Measurements from ENCODE around the gene NDUFS8. TPM values are rescaled to one million over a fixed set of nuclear protein-coding genes. Genes with fewer than 3 reads are reported as not detected.

NDUFS8 gene
- total RNA-seq, 1 experiment from 2014 or later = 167 TPM

DNA sequence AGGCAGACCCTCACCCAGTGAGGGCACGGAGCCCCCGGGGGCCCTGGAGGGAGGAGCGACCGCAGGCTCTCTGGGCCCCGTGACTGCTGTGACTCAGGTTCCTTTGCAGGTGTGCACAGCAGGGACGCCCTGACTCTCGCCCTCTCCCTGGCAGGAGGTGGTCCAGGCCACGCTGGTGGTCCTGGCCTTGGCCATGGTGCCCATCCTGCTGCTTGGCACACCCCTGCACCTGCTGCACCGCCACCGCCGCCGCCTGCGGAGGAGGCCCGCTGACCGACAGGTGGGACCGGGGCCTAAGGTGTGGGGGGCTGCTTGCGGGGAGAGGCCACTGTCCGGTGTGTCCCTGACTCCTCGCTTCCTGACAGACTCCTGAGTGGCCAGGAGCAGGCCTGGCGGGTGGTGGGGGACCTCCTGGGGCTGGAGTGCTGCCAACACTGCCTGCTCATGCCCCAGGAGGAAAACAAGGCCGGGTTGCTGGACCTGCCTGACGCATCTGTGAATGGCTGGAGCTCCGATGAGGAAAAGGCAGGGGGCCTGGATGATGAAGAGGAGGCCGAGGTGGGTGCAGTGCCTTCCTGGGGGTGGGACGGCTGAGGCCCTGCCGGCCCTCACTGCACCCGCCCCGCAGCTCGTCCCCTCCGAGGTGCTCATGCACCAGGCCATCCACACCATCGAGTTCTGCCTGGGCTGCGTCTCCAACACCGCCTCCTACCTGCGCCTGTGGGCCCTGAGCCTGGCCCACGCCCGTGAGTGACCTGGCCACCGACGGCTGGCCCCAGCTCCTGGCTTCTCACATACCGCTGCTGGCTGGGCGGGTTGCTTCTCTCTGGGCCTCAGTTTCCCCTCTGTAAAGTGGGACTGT, 19.3 kb downstream of the NDUFS8 start:
- DNase-seq (ENCODE audit: low spot score) = no peak

DNA sequence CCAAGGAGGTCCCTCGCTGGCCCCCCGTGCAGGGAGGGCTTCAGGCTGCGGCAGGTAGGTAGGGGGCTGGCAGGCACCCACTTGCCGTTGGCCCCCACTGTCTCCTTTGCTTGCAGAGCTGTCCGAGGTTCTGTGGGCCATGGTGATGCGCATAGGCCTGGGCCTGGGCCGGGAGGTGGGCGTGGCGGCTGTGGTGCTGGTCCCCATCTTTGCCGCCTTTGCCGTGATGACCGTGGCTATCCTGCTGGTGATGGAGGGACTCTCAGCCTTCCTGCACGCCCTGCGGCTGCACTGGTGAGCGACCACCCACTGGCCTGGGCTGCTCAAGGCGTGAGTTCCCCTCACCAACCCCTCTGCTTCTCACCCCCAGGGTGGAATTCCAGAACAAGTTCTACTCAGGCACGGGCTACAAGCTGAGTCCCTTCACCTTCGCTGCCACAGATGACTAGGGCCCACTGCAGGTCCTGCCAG, 19.9 kb downstream of the NDUFS8 start:
- DNase-seq (ENCODE audit: low spot score) = no peak

DNA sequence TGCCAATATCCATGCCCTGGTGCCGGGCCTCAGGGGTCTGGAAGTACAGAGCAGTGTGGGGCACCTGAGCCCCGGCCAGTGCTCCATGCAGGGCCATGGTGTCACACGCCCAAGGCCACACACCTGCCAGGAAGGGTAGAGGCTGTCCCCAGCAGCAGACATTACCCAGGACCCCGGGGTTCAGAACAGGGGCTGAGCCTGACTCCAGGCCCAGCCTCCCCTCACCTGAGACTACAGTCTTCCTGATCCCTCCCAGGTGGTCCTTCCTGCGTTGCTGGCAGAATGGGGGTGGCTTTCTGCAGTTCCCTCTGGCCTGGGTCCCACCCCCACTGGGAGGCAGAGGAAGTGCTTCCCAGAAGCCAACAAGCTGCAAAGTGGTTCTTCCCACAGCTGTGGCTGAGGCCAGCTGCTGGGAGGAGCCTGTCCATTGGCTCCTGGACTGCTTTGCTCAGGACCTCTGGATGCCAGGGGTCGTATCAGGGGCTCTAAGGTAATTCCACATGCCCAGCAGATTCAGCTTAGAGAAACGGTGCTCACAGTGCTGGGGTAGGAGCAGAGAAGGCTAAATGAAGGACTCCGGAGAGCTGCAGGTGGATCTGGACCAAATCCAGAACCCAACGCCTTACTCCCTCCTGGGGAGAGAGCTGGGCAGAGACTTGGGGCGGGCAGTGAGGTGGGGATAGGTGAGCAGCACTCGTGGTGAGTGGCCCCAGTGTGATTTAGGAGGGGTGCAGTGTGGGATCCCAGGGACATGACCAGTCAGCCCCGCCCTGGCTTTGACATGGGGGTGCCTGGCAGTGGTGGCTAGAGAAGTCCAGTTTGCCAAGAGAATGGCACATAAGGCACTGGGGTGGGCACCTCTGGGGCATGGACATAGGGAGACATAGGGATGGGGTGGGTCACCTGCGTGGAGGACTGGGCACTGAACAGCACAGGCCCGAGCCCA, 21.0 kb downstream of the NDUFS8 start:
- no peak for DNase-seq (ENCODE audit: low spot score)

DNA sequence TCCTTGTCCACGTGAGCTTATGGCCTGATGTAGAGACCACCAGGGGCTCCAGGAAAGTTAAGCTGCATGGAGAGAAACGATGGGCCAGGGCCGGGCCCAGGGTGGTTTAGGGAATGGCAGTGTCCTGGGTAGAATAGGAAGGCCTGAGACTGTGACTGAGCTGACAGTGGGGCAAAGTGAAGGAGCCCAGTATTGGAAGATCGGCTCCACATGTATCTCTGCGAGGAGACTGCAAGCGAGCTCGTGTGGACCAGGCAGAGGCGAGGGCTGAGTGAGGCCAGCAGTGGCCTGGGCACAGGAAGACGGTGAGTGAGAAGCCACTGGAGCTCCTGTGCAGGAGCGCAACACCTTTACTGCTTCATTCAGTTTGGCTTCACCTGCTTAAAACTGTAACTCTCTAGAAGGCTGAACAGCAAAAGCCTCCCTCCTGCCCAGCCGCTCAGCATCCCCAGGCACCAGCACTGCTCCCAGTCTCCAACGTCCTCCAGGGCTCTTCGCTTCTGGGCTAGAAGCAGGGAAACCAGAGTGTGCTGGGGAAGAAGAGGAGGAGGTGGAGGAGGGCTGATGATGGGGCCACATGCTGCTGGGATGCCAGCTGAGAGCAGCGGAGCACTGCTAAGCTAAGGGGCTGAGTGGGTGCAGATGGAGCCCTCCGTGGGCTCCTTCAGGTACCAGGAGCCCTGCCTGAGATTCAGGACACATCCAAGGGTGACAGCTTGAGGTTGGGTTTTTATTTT, 21.8 kb downstream of the NDUFS8 start:
- no peak for DNase-seq (ENCODE audit: low spot score)

DNA sequence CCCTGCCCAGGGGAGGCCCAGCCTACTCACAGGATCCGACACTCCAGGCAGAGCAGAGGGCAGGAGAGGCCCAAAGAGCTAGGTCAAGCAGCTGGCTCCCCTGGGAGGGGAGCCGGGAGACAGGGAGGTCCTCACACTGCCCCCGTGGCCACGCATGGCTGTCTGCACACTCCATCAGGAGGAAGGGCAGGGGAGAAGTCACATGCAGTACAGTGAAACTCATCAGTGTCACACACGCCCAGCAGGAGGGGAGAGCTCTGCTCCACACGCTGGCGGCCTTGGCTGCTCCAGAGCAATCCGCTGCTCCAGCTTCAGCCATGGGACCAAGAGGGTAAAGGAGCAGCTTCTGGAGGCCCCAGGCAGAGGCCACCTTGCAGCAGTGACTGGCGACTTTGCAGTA, 22.6 kb downstream of the NDUFS8 start:
- DNase-seq (ENCODE audit: low spot score) = no peak

DNA sequence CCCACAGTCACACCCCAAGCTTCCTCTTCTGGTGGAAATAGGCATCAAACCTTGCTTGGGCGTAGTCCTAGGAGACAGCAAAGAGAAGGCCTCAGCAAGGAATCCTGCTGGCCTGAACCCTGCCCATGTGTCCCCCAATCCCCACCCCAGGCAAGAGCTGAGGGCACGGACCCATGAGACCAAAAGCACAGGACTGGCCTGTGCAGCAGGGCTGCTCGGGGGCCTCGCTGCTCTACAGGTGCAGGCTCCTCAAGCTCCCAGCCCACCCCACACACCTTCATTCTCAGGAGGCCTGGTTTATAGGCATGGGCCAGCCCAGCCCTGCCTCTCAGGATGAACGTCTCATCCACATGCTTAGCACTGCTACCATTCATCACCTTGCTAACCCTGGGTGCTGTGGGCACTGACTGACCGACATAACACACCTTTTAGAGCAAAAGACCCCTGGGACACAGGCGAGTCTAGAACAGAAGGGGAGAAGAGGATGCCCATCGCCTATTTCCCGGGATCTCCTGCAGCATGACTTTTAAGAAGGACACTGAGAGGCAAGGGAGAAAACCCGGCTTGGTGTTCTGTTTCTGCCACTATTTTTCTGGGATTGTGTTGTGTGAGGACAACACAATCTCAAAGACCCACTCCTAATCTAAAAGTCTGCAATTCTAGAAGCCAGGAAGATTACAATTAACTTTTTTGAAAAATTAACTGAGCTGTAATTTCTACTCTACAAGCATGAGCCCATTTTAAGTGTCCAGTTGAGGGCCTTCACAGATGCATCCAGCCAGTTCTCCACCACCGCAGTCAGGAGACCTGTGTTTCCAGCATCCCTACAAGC, 23.7 kb downstream of the NDUFS8 start:
- no peak for DNase-seq (ENCODE audit: low spot score)

DNA sequence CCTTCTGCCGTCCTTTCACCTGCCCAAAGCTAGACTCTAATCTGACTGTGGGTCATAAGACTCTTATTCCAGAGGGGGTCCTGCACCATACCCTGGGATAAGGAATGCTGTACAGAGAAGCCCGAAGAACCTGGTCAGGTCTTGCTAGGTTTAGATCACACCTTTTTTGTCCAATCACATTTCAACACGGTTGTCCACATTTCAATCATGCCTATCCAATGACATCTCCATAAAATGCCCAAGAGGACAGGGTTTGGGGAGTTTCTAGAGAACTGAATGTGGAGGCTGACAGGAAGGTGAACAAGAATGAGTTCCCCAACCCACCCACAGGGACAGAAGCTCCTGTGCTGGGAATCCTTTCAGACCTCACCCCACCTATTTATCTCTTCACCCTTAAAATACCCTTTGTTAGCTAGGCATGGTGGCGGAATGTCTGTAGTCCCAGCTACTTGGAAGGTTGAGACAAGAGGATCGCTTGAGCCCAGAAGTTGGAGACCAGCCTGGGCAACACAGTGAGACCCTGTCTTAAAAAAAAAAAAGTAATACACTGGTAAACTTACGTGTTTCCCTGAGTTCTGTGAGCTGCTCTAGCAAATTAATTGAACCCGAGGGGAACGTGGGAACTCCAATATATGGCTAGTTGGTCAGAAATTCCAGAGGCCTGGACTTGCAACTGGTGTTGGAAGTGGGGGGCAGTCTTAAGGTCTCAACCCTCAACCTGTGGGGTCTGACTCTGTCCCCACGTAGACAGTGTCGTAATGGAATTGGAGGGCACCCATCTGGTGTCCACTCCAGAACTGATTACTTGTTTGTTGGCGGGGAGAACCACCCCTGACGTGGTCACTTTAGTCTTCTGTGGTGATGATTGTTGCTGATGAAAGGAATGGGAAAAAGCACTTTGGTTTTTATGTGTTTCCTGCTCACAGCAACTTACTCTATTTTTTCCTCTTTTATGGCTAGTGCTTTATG, 26.1 kb downstream of the NDUFS8 start:
- no peak for DNase-seq (ENCODE audit: low spot score)

DNA sequence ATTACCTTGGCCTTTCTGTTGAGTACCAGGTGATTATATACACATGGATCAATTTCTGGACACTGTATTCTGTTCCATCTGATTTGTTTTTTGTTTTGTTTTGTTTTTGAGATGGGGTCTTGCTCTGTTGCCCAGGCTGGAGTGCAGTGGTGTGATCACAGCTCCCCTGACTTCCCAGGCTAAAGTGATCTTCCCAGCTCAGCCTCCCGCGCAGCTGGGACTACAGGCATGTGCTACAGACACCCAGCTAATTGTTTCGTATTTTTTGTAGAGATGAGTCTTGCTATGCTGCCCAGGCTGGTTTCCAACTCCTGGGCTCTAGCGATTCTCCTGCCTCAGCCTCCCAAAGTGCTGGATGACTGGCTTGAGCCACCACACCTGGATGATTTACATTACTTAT, 27.3 kb downstream of the NDUFS8 start:
- no peak for DNase-seq (ENCODE audit: low spot score)

- DNase-seq (ENCODE audit: low spot score) = no peak
These were observed 31.0 kb downstream of the NDUFS8 start for GRCh38 chr11:68061508-68061907.

- DNase-seq (ENCODE audit: low spot score) = no peak
These were observed 34.4 kb downstream of the NDUFS8 start for GRCh38 chr11:68064926-68065325.

GRCh38 chr11:68065841-68066240, 35.4 kb downstream of the NDUFS8 start:
- DNase-seq (ENCODE audit: low spot score) = no peak

- DNase-seq (ENCODE audit: low spot score) = no peak
These were observed 36.3 kb downstream of the NDUFS8 start for GRCh38 chr11:68066742-68067141.

DNA sequence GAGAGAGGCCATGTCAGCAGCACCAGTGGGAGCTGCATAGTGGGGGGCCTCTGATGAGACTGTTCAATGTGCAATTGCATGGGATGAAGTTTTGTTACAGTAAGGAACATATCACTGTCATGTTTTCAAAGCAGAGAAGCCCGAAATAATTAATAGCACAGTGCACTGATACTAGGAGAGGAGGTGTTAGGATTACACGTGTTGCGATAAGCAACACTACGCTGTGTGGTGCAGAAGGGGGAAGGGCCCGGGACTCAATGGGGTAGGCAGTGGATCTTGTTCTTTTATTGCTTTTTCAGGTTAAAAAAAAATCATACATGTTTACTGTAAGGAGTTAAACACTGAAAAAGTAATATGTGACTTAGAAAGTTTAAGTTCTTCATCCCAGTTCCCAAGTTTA, 37.5 kb downstream of the NDUFS8 start:
- no peak for DNase-seq (ENCODE audit: low spot score)

GRCh38 chr11:68071281-68072048, 41.0 kb downstream of the NDUFS8 start:
- no peak for DNase-seq (ENCODE audit: low spot score)

- no peak for DNase-seq (ENCODE audit: low spot score)
These were observed 44.3 kb downstream of the NDUFS8 start for GRCh38 chr11:68074584-68075352.

DNA sequence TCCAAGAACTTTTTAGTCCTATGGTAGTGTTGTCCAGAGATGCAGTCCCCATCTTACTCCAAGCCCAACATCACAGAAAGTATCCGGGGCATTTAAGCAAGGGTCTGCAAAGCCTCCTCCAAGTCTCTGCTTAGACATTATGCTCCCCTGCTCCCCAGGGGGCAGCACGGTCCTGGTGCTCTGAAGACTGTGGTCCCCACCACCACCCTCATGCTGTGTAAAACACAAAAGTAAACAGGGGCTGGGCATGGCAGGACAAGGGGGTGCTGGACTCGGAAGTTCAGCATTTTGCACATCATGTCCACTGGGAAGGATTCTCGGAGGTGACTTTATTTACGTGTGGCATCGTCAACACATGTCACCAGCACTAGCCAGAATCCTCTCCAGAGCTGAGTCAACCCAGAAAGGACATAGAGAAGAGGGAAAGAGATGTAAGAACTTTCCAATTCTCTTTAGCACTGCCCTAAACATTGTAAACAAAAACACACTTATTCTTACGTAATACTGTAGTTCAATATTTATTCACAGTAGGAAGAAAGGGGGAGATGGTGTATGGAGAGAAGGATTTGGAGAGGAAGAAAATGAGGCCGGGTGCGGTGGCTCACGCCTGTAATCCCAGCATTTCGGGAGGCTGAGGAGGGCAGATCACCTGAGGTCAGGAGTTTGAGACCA, 46.0 kb downstream of the NDUFS8 start:
- no peak for DNase-seq (ENCODE audit: low spot score)
